SK-N-SH (cell line): ENCODE data around the gene BSPRY. TPM values are rescaled to one million over a fixed set of nuclear protein-coding genes. Genes with fewer than 3 reads are reported as not detected.

ENCODE experiments used
- CTCF ChIA-PET: fragments of 300-600, 350-600 bp; formaldehyde crosslinking; extraction: SDS; loops from one replicate; lab custom pipeline; 2021; lab: Yijun Ruan, JAX
- POLR2A ChIA-PET: fragments of 350-600 bp; sonication (Branson Sonifier 250); formaldehyde crosslinking; extraction: SDS; loops from one replicate; lab custom pipeline; 2020; ENCODE audit warnings: antibody characterized with exemption, inconsistent platforms; lab: Yijun Ruan, JAX
- DNase-seq: peaks from one replicate; pipeline ENCODE4 v3.0.0; 2012
- H2AFZ ChIP-seq: fragments of 200-600 bp; sonication (generic); 2 replicates; pipeline ENCODE4 v1.8.1; 2016; ENCODE audit warnings: antibody characterized with exemption, mild to moderate bottlenecking, low read depth
- H3F3A ChIP-seq: fragments of 200-600 bp; sonication (generic); replicated peaks from 2 replicates; pipeline ENCODE3; 2016; ENCODE audit warnings: antibody characterized with exemption, mild to moderate bottlenecking; ENCODE audit not compliant: insufficient read depth
- H3K27ac ChIP-seq, 2 experiments: fragments of 200-500 bp in 1 of 2; fragments of 200-600 bp in 1 of 2; sonication (Bioruptor generic) in 1 of 2; sonication (generic), shearing (Covaris generic) in 1 of 2; 2 replicates each; pipeline versions ENCODE4 v1.5.1 to v1.6.1; 2014 to 2016; ENCODE audit warnings: low read depth in 2 of 2, inconsistent platforms in 1 of 2, low read length in 1 of 2, mild to moderate bottlenecking in 1 of 2, mixed read lengths in 1 of 2
- H3K27me3 ChIP-seq: fragments of 200-600 bp; sonication (generic), shearing (Covaris generic); 2 replicates; pipeline ENCODE4 v1.6.1; 2016; ENCODE audit warnings: mixed run types; ENCODE audit not compliant: insufficient read depth
- H3K36me3 ChIP-seq, 2 experiments: fragments of 200-500 bp in 1 of 2; fragments of 200-600 bp in 1 of 2; sonication (Bioruptor generic) in 1 of 2; sonication (generic) in 1 of 2; replicated peaks in 1 of 2; 2 replicates each; pipeline versions ENCODE3 to v1.5.1; 2014 to 2016; ENCODE audit warnings: low read length in 1 of 2, mild to moderate bottlenecking in 1 of 2; ENCODE audit not compliant: insufficient read depth in 2 of 2, control insufficient read depth in 1 of 2
- H3K4me1 ChIP-seq, 2 experiments: fragments of 200-500 bp in 1 of 2; fragments of 200-600 bp in 1 of 2; sonication (Bioruptor generic) in 1 of 2; sonication (generic), shearing (Covaris generic) in 1 of 2; 2 replicates each; pipeline versions ENCODE4 v1.5.1 to v1.6.1; 2014 to 2016; ENCODE audit warnings: low read depth in 1 of 2, low read length in 1 of 2, mixed run types in 1 of 2; ENCODE audit not compliant: insufficient read depth in 2 of 2, control insufficient read depth in 1 of 2
- H3K4me2 ChIP-seq: fragments of 200-600 bp; sonication (generic), shearing (Covaris generic); 2 replicates; pipeline ENCODE4 v1.6.1; 2017; ENCODE audit warnings: mixed run types
- H3K4me3 ChIP-seq, 2 experiments: fragments of 200-500 bp in 1 of 2; fragments of 200-600 bp in 1 of 2; sonication (Bioruptor generic) in 1 of 2; sonication (generic), shearing (Covaris generic) in 1 of 2; 2 replicates each; pipeline versions ENCODE4 v1.5.1 to v1.8.1; 2014 to 2016; ENCODE audit warnings: low read depth in 2 of 2, inconsistent platforms in 1 of 2, low read length in 1 of 2, mild to moderate bottlenecking in 1 of 2, mixed read lengths in 1 of 2, moderate library complexity in 1 of 2
- H3K79me2 ChIP-seq: fragments of 200-600 bp; sonication (generic); 2 replicates; pipeline ENCODE4 v1.8.1; 2017; ENCODE audit warnings: mild to moderate bottlenecking; ENCODE audit not compliant: insufficient read depth
- H3K9ac ChIP-seq: fragments of 200-600 bp; sonication (generic); 2 replicates; pipeline ENCODE4 v1.6.1; 2017; ENCODE audit warnings: mixed run types
- H3K9me2 ChIP-seq: fragments of 200-600 bp; sonication (generic); 2 replicates; pipeline ENCODE4 v1.6.1; 2017; ENCODE audit warnings: mixed run types
- H3K9me3 ChIP-seq: fragments of 200-600 bp; sonication (generic); 2 replicates; pipeline ENCODE4 v1.6.1; 2017; ENCODE audit warnings: mixed run types, mild to moderate bottlenecking, moderate library complexity
- H4K20me1 ChIP-seq: fragments of 200-600 bp; sonication (generic); 2 replicates; pipeline ENCODE4 v1.6.1; 2017; ENCODE audit warnings: mild to moderate bottlenecking, mixed run types; ENCODE audit not compliant: insufficient read depth
- ELF1 ChIP-seq: IDR thresholded peaks from 2 replicates; pipeline ENCODE4 v1.4.0; 2012
- EP300 ChIP-seq, 2 experiments: IDR thresholded peaks; 2 replicates each; pipeline versions ENCODE4 v1.4.0 to v1.6.1; 2012; ENCODE audit warnings: borderline replicate concordance in 1 of 2, low read depth in 1 of 2, low read length in 1 of 2
- FOSL2 ChIP-seq: IDR thresholded peaks from 2 replicates; pipeline ENCODE4 v1.4.0; 2012; ENCODE audit warnings: low read depth, mild to moderate bottlenecking, moderate library complexity, borderline replicate concordance
- GABPA ChIP-seq: IDR thresholded peaks from 2 replicates; pipeline ENCODE4 v1.4.0; 2012; ENCODE audit warnings: low read depth, mild to moderate bottlenecking
- MXI1 ChIP-seq: IDR thresholded peaks from 2 replicates; pipeline ENCODE4 v1.6.1; 2012; ENCODE audit warnings: mild to moderate bottlenecking, low read depth, low read length, improper control_type of control experiment
- POLR2AphosphoS5 ChIP-seq: IDR thresholded peaks from 2 replicates; pipeline ENCODE4 v1.6.1; 2012; ENCODE audit warnings: low read depth, low read length
- RCOR1 ChIP-seq: fragments of 150-350 bp; IDR thresholded peaks from 2 replicates; pipeline ENCODE4 v1.6.1; 2017; ENCODE audit warnings: antibody characterized with exemption, low read length
- SIN3A ChIP-seq: IDR thresholded peaks from 2 replicates; pipeline ENCODE4 v1.6.1; 2012; ENCODE audit warnings: low read depth, mild to moderate bottlenecking, low read length, moderate library complexity, borderline replicate concordance
- SMC3 ChIP-seq: IDR thresholded peaks from 2 replicates; pipeline ENCODE4 v1.6.1; 2012; ENCODE audit warnings: low read depth, low read length, improper control_type of control experiment
- TAF1 ChIP-seq: IDR thresholded peaks from 2 replicates; pipeline ENCODE4 v1.6.1; 2012; ENCODE audit warnings: low read depth, mild to moderate bottlenecking, low read length, moderate library complexity, borderline replicate concordance
- TCF12 ChIP-seq: IDR thresholded peaks from 2 replicates; pipeline ENCODE4 v1.4.0; 2012
- TEAD4 ChIP-seq: IDR thresholded peaks from 2 replicates; pipeline ENCODE4 v1.4.0; 2012; ENCODE audit warnings: mild to moderate bottlenecking, borderline replicate concordance; ENCODE audit not compliant: insufficient read depth
- YY1 ChIP-seq: IDR thresholded peaks from 2 replicates; pipeline ENCODE4 v1.4.0; 2012; ENCODE audit warnings: low read depth, mild to moderate bottlenecking
- WGBS: methylation state at CpG from one replicate; pipeline ENCODE4 v1.1.6; 2017; ENCODE audit warnings: low lambda C conversion rate; 5-methylcytosine and 5-hydroxymethylcytosine counted together
- polyA plus RNA-seq, 3 experiments: library from polyadenylated mRNA; depleted of rRNA; stranded (reverse); fragments of >200 nt; gene quantifications; 2 replicates each; pipeline ENCODE4 v1.2.3, GENCODE V29; 2012
- TF ChIP-seq, protein P1 (sequence below): IDR thresholded peaks from 2 replicates; pipeline ENCODE4 v1.4.0; 2012; ENCODE audit warnings: low read depth, borderline replicate concordance
- TF ChIP-seq, protein P2 (sequence below): fragments of 150-350 bp; IDR thresholded peaks from 2 replicates; pipeline ENCODE4 v1.6.1; 2017; ENCODE audit warnings: antibody characterized with exemption, low read length, low read depth, borderline replicate concordance
- TF ChIP-seq, protein P3 (sequence below): IDR thresholded peaks from 2 replicates; pipeline ENCODE4 v1.6.1; 2012; ENCODE audit warnings: mild to moderate bottlenecking, low read depth, low read length, moderate library complexity
- TF ChIP-seq, protein P4 (sequence below): IDR thresholded peaks from 2 replicates; pipeline ENCODE4; 2012
- TF ChIP-seq, protein P5 (sequence below): IDR thresholded peaks from 2 replicates; pipeline ENCODE4 v1.4.0; 2012; ENCODE audit warnings: low read depth

Gene BSPRY
- polyA plus RNA-seq, 1 of the 3 experiments (the other 2 are of a cell fraction): not detected

DNA sequence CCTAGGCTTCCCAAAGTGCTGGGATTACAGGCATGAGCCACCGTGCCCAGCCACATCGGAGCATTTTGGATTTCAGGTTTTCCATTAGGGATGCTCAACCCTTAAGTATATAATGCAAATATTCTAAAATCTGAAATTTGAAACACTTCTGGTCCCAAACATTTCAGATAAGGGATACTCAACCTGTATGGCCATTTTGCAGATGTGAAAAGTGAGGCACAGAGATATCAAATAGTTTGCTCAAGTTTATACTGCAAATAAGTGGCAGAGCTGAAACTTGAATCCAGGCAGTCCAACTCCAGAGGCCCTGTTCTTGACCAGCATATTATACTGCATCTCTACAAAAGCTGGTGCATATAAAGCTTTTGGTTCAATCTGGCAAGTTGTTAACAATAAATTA is 11.6 kb upstream of the BSPRY start (continued):
- TF ChIP-seq, protein P1, sequence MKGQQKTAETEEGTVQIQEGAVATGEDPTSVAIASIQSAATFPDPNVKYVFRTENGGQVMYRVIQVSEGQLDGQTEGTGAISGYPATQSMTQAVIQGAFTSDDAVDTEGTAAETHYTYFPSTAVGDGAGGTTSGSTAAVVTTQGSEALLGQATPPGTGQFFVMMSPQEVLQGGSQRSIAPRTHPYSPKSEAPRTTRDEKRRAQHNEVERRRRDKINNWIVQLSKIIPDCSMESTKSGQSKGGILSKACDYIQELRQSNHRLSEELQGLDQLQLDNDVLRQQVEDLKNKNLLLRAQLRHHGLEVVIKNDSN: no peak
- TF ChIP-seq, protein P2, sequence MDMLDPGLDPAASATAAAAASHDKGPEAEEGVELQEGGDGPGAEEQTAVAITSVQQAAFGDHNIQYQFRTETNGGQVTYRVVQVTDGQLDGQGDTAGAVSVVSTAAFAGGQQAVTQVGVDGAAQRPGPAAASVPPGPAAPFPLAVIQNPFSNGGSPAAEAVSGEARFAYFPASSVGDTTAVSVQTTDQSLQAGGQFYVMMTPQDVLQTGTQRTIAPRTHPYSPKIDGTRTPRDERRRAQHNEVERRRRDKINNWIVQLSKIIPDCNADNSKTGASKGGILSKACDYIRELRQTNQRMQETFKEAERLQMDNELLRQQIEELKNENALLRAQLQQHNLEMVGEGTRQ: no peak
- no peak for TF ChIP-seq TAF1

DNA sequence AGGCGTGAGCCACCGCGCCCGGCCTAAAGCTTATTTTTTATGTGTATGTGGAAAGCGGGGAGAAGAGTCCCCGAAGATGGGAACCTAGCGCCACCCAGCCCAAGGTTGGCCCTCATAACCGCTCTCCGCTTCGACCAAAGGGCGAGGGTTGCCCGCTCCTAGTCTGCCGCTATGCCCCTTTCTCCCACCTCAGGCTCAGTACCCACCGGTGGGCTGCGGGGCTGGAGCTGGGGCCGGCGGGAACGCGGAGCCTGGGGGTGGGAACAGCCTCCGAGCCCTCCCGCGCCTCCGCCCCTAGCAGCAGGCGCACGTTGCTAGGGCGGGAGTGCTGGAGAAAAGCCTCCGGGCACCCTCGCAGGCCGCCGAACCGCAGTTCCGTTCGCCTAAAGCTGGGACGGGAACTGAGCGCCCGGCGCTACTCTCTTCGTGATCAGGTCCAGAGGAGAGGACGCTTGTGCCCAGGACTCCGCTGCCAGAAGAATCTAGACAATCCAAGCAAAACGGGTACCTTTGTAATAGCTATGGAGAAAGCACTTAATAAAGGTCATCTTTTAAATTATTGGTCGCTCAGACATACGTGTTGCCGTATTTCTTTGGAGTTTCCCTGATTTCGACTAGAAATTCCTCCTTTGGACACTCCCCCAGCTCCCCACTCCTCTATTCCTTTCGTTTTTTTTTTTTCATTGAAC is 9.2 kb upstream of the BSPRY start, which contains the start of gene WDR31:
Gene WDR31 (minus strand): TSS at position 265 of the 689 bp plus-strand sequence. CDS start 8,253 bp downstream, outside the sequence.
- peak within 1 kb of the TSS; percentile 57 to 90 for H3K4me3 ChIP-seq
- H3K4me1 ChIP-seq: peaks cover 0 to 19% of the 10 kb centered on the region in 2 experiments; a peak in 3 of 4 replicates
- POLR2A ChIA-PET: interaction anchor here (0.7 to 1.6 kb wide), 10 partner anchors 10 to 254 kb away, joined by 3 to 21 read pairs (median 3); partner anchors contain the start of genes BSPRY, C9orf43, CDC26 and HDHD3
- peak within 1 kb of the TSS; percentile 86 for H3K4me2 ChIP-seq
- peak within 1 kb of the TSS; percentile 83 for H3K9ac ChIP-seq
- CTCF ChIA-PET: interaction anchor here (0.6 to 1.9 kb wide), 8 partner anchors 9 to 426 kb away, joined by 3 to 12 read pairs (median 6); partner anchors contain the start of genes ALAD, BSPRY, CDC26 and PRPF4
- no peaks in the 10 kb centered on the region for H4K20me1 ChIP-seq
- H3K9me3 ChIP-seq: no peaks in the 10 kb centered on the region
- peaks cover 7% of the 10 kb centered on the region for H3F3A ChIP-seq
- peaks cover 4% of the 10 kb centered on the region; the same call in 1 of the 2 replicates for H3K79me2 ChIP-seq
- peak; percentile 95 for DNase-seq
- H3K36me3 ChIP-seq: no peaks in the 10 kb centered on the region
- H2AFZ ChIP-seq: peak within 1 kb of the TSS; percentile 96
- H3K27me3 ChIP-seq: no peaks in the 10 kb centered on the region
- no peaks in the 10 kb centered on the region for H3K9me2 ChIP-seq
- 5% methylated on average over 36 of the region's 46 CpGs for WGBS
- H3K27ac ChIP-seq: peak within 1 kb of the TSS; percentile 69 to 74
- TF ChIP-seq SIN3A: peak; percentile 75; the same call in 1 of the 2 replicates
- peak; percentile 25; the same call in 1 of the 2 replicates for TF ChIP-seq RCOR1
- peak; percentile 43; the same call in 1 of the 2 replicates for TF ChIP-seq ELF1
- TF ChIP-seq MXI1: peak; percentile 82
- 0 out of 2 replicates have a peak, but pooled peaks have one; percentile 22 for TF ChIP-seq SMC3
- peak; percentile 71 for TF ChIP-seq GABPA
- no peak for TF ChIP-seq FOSL2
- TF ChIP-seq, protein P2: no peak
- TF ChIP-seq EP300 (IDR thresholded peaks at IDR 0.05; ENCODE audit: borderline replicate concordance in 1 of 2, low read depth in 1 of 2, low read length in 1 of 2): peak; percentile 35 to 45; a peak in 2 of 4 replicates
- TF ChIP-seq, protein P1: peak; percentile 52
- peak; percentile 82 for TF ChIP-seq POLR2AphosphoS5
- TF ChIP-seq, protein P3, sequence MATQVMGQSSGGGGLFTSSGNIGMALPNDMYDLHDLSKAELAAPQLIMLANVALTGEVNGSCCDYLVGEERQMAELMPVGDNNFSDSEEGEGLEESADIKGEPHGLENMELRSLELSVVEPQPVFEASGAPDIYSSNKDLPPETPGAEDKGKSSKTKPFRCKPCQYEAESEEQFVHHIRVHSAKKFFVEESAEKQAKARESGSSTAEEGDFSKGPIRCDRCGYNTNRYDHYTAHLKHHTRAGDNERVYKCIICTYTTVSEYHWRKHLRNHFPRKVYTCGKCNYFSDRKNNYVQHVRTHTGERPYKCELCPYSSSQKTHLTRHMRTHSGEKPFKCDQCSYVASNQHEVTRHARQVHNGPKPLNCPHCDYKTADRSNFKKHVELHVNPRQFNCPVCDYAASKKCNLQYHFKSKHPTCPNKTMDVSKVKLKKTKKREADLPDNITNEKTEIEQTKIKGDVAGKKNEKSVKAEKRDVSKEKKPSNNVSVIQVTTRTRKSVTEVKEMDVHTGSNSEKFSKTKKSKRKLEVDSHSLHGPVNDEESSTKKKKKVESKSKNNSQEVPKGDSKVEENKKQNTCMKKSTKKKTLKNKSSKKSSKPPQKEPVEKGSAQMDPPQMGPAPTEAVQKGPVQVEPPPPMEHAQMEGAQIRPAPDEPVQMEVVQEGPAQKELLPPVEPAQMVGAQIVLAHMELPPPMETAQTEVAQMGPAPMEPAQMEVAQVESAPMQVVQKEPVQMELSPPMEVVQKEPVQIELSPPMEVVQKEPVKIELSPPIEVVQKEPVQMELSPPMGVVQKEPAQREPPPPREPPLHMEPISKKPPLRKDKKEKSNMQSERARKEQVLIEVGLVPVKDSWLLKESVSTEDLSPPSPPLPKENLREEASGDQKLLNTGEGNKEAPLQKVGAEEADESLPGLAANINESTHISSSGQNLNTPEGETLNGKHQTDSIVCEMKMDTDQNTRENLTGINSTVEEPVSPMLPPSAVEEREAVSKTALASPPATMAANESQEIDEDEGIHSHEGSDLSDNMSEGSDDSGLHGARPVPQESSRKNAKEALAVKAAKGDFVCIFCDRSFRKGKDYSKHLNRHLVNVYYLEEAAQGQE: peak; percentile 70
- TF ChIP-seq, protein P4, sequence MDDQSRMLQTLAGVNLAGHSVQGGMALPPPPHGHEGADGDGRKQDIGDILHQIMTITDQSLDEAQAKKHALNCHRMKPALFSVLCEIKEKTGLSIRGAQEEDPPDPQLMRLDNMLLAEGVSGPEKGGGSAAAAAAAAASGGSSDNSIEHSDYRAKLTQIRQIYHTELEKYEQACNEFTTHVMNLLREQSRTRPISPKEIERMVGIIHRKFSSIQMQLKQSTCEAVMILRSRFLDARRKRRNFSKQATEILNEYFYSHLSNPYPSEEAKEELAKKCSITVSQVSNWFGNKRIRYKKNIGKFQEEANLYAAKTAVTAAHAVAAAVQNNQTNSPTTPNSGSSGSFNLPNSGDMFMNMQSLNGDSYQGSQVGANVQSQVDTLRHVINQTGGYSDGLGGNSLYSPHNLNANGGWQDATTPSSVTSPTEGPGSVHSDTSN: no peak
- TF ChIP-seq, protein P5, sequence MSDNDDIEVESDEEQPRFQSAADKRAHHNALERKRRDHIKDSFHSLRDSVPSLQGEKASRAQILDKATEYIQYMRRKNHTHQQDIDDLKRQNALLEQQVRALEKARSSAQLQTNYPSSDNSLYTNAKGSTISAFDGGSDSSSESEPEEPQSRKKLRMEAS: peak; percentile 76; the same call in 1 of the 2 replicates
- TF ChIP-seq TEAD4: 0 out of 2 replicates have a peak, but pooled peaks have one; percentile 3
- 0 out of 2 replicates have a peak, but pooled peaks have one; percentile 42 for TF ChIP-seq YY1
- TF ChIP-seq TCF12: no peak
